WTC11 (cell line): ENCODE measurements around the gene FLT3LG. TPM values are rescaled to one million over a fixed set of nuclear protein-coding genes. Genes with fewer than 3 reads are reported as not detected.
A peak's percentile ranks its signal among the peaks of the same experiment; 100 is the strongest.

ENCODE experiments used
- ATAC-seq: fragments of 200-7000 bp; cut with Tn5 transposase; 2 replicates; pipeline ENCODE4 v1.10.0; 2021; ENCODE audit warnings: mild to moderate bottlenecking, moderate library complexity
- CTCF ChIA-PET: fragments of 300-600 bp; sonication (Branson Sonifier 250); formaldehyde crosslinking; loops from one replicate; lab custom pipeline; 2021; ENCODE audit warnings: antibody characterized with exemption; lab: Charles Lee
- POLR2A ChIA-PET: fragments of 350-600 bp; sonication (Branson Sonifier 250); formaldehyde crosslinking; loops from one replicate; lab custom pipeline; 2021; ENCODE audit warnings: antibody characterized with exemption; lab: Charles Lee
- DNase-seq: peaks from one replicate; pipeline ENCODE4 v3.0.0; 2021; ENCODE audit warnings: low spot score
- H3K27ac Mint-ChIP-seq: 2 replicates; pipeline ENCODE4 v1.8.0; 2021; ENCODE audit warnings: mixed read lengths
- H3K27me3 Mint-ChIP-seq: 2 replicates; pipeline ENCODE4 v1.8.0; 2021; ENCODE audit warnings: low read depth, mild to moderate bottlenecking, moderate library complexity, mixed read lengths
- H3K36me3 Mint-ChIP-seq: 2 replicates; pipeline ENCODE4 v1.8.0; 2021; ENCODE audit warnings: mixed read lengths
- H3K4me1 Mint-ChIP-seq: 2 replicates; pipeline ENCODE4 v1.8.0; 2022; ENCODE audit warnings: mixed read lengths
- H3K4me3 Mint-ChIP-seq: 2 replicates; pipeline ENCODE4 v1.8.0; 2021; ENCODE audit warnings: mild to moderate bottlenecking, moderate library complexity, mixed read lengths
- H3K9me3 Mint-ChIP-seq: 2 replicates; pipeline ENCODE4 v1.8.0; 2021; ENCODE audit warnings: mixed read lengths
- CBFB ChIP-seq: sonication (generic); formaldehyde crosslinking; IDR thresholded peaks from 2 replicates; pipeline ENCODE4 v1.8.1; 2022; ENCODE audit warnings: mild to moderate bottlenecking, low read depth, missing genetic modification reagents
- CREB1 ChIP-seq: sonication (generic); formaldehyde crosslinking; IDR thresholded peaks from 2 replicates; pipeline ENCODE4 v1.8.0; 2023; ENCODE audit warnings: mild to moderate bottlenecking, missing genetic modification reagents
- CTCF ChIP-seq: fragments of 200-600 bp; IDR thresholded peaks from 2 replicates; pipeline ENCODE4 v1.8.0; 2022; ENCODE audit warnings: antibody characterized with exemption
- ELF4 ChIP-seq: sonication (generic); formaldehyde crosslinking; IDR thresholded peaks from 2 replicates; pipeline ENCODE4 v1.8.1; 2022; ENCODE audit warnings: low read depth, mild to moderate bottlenecking, moderate library complexity, missing genetic modification reagents
- FOXK1 ChIP-seq: sonication (generic); formaldehyde crosslinking; IDR thresholded peaks from 2 replicates; pipeline ENCODE4 v1.8.0; 2022; ENCODE audit warnings: mild to moderate bottlenecking, moderate library complexity, missing genetic modification reagents
- GTF2I ChIP-seq: fragments of 250-450 bp; sonication (Bioruptor Pico); conservative IDR thresholded peaks from 2 replicates; pipeline ENCODE4 v1.4.0; 2021; ENCODE audit warnings: mild to moderate bottlenecking
- IRF2 ChIP-seq: sonication (generic); formaldehyde crosslinking; IDR thresholded peaks from 2 replicates; pipeline ENCODE4 v1.8.0; 2022; ENCODE audit warnings: low read depth, missing genetic modification reagents, borderline replicate concordance
- KAT7 ChIP-seq: sonication (generic); formaldehyde crosslinking; IDR thresholded peaks from 2 replicates; pipeline ENCODE4 v1.8.1; 2023; ENCODE audit warnings: missing genetic modification reagents, mild to moderate bottlenecking, borderline replicate concordance
- NFE2L1 ChIP-seq: sonication (generic); formaldehyde crosslinking; IDR thresholded peaks from 2 replicates; pipeline ENCODE4 v1.8.1; 2023; ENCODE audit warnings: missing genetic modification reagents
- OVOL2 ChIP-seq: fragments of 250-450 bp; sonication (Bioruptor Pico); IDR thresholded peaks from 2 replicates; pipeline ENCODE4 v1.9.0; 2021; ENCODE audit warnings: mild to moderate bottlenecking, borderline replicate concordance
- RELA ChIP-seq: sonication (generic); formaldehyde crosslinking; IDR thresholded peaks from 2 replicates; pipeline ENCODE4 v1.8.1; 2022; ENCODE audit warnings: missing genetic modification reagents, mild to moderate bottlenecking, borderline replicate concordance
- RORB ChIP-seq: fragments of 250-450 bp; sonication (Bioruptor Pico); IDR thresholded peaks from 2 replicates; pipeline ENCODE4 v1.9.0; 2021; ENCODE audit warnings: mild to moderate bottlenecking
- SMAD3 ChIP-seq: sonication (generic); formaldehyde crosslinking; IDR thresholded peaks from 2 replicates; pipeline ENCODE4 v1.8.0; 2022; ENCODE audit warnings: missing genetic modification reagents, mild to moderate bottlenecking, borderline replicate concordance
- TCF7 ChIP-seq: sonication (generic); formaldehyde crosslinking; IDR thresholded peaks from 2 replicates; pipeline ENCODE4 v1.8.0; 2022; ENCODE audit warnings: mild to moderate bottlenecking, low read depth, missing genetic modification reagents, moderate library complexity
- TEAD1 ChIP-seq: sonication (generic); formaldehyde crosslinking; IDR thresholded peaks from 2 replicates; pipeline ENCODE4 v1.8.0; 2022; ENCODE audit warnings: mild to moderate bottlenecking, missing genetic modification reagents
- USF1 ChIP-seq: sonication (generic); formaldehyde crosslinking; IDR thresholded peaks from 2 replicates; pipeline ENCODE4 v1.8.0; 2022; ENCODE audit warnings: mild to moderate bottlenecking, missing genetic modification reagents
- ZSCAN18 ChIP-seq: fragments of 250-450 bp; sonication (Bioruptor Pico); IDR thresholded peaks from 2 replicates; pipeline ENCODE4 v2.1.2; 2022; ENCODE audit warnings: mild to moderate bottlenecking, moderate library complexity
- total RNA-seq: library from RNA; stranded (reverse); gene quantifications from 3 replicates; pipeline ENCODE4 v1.2.3, GENCODE V29; 2021
- TF ChIP-seq, protein P1 (sequence below): sonication (generic); formaldehyde crosslinking; IDR thresholded peaks from 2 replicates; pipeline ENCODE4 v1.8.1; 2023; ENCODE audit warnings: mild to moderate bottlenecking, missing genetic modification reagents
- TF ChIP-seq, protein P2 (sequence below): sonication (generic); formaldehyde crosslinking; IDR thresholded peaks from 2 replicates; pipeline ENCODE4 v1.8.1; 2022; ENCODE audit warnings: missing genetic modification reagents, borderline replicate concordance
- TF ChIP-seq, protein P3 (sequence below): fragments of 250-450 bp; sonication (Bioruptor Pico); IDR thresholded peaks from 2 replicates; pipeline ENCODE4 v1.9.0; 2021; ENCODE audit warnings: mild to moderate bottlenecking

Gene FLT3LG
- total RNA-seq, 1 experiment from 2014 or later = 2.9 TPM

DNA sequence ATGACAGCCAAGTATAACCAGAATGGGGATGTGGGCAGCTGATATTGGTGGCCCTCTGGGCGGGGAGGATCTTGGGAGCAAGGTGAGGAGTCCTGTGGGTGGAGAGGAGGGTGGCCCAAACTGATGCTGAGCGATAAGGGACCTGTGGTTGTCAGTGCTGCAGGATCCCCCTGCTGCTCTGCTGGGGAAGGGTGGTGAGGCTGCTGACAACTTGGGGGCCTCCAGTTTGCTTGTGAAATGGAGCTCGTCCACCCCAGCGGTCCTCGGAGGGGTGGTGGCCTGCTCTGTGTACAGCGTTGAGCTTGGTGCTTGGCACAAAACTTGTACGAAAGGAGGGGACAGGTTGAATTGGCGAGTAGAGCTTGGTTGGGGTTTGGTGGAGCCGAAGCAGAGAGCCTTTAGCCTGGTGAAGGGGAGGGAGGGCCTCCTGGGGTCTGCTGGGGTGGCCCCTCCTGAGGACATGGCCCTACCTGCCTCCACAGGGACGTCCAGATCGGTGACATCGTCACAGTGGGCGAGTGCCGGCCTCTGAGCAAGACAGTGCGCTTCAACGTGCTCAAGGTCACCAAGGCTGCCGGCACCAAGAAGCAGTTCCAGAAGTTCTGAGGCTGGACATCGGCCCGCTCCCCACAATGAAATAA, 25.1 kb downstream of the FLT3LG start:
- H3K4me1 Mint-ChIP-seq = peaks cover 46% of the 10 kb centered on the region
- no peak for ATAC-seq
- peak overlapping the region; percentile 93 for H3K27ac Mint-ChIP-seq
- peaks cover 31% of the 10 kb centered on the region for H3K36me3 Mint-ChIP-seq
- CTCF ChIA-PET = interaction anchor here (1.2 kb wide), 1 partner anchor 47 kb away, joined by 5 read pairs; no protein-coding TSS in a partner anchor
- H3K9me3 Mint-ChIP-seq = no peaks in the 10 kb centered on the region
- TF ChIP-seq, protein P1, sequence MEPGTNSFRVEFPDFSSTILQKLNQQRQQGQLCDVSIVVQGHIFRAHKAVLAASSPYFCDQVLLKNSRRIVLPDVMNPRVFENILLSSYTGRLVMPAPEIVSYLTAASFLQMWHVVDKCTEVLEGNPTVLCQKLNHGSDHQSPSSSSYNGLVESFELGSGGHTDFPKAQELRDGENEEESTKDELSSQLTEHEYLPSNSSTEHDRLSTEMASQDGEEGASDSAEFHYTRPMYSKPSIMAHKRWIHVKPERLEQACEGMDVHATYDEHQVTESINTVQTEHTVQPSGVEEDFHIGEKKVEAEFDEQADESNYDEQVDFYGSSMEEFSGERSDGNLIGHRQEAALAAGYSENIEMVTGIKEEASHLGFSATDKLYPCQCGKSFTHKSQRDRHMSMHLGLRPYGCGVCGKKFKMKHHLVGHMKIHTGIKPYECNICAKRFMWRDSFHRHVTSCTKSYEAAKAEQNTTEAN (CRISPR knock-in tag) = no peak
- TF ChIP-seq ELF4 (CRISPR knock-in tag) (no peak), CBFB (CRISPR knock-in tag) (no peak)
- no peaks in the 10 kb centered on the region for H3K27me3 Mint-ChIP-seq
- H3K4me3 Mint-ChIP-seq = peak overlapping the region; percentile 97
- no peak for DNase-seq
- POLR2A ChIA-PET = interaction anchor here (1.1 kb wide), 1 partner anchor 31 kb away, joined by 3 read pairs; no protein-coding TSS in a partner anchor

DNA sequence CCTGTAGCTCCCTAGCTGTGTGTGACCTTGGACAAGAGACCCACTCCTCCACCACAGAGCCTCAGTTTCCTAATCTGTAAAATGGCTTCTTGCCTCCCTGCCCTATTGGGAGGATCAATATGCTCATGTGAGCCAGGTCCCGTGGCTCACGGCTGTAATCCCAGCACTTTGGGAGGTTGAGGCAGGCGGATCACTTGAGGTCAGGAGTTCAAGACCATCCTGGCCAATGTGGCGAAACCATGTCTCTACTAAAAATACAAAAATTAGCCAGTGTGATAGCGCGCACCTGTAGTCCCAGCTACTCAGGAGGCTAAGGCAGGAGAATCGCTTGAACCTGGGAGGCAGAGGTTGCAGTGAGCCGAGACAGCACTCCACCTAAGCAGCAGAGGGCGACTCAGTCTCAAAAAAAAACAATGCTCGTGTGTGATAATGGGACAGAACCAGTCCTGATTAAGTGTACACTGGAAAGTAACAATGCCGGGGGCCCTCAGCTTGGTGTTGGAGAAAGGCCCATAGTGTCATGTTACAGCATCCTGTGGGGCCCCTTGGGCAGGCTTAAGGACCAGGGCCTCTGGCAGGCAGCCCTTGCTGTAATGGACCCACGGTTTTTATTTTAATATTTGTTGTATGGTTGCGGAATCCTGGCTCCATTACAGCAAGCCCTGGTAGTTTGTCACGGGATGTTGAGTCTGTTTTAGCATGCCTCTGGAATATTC, 29.0 kb downstream of the FLT3LG start:
- H3K27me3 Mint-ChIP-seq = no peaks in the 10 kb centered on the region; the same call in 1 of the 2 replicates
- peaks cover 31% of the 10 kb centered on the region for H3K4me1 Mint-ChIP-seq
- H3K4me3 Mint-ChIP-seq = no peak overlapping the region
- H3K27ac Mint-ChIP-seq = no peak overlapping the region
- ChIA-PET POLR2A (interaction anchor here (1.0 to 1.4 kb wide), 3 partner anchors 43 to 347 kb away, joined by 3 to 5 read pairs (median 3); partner anchors contain the start of gene NOSIP), CTCF (interaction anchor here (0.5 to 2.4 kb wide), 9 partner anchors 24 to 173 kb away, joined by 3 to 20 read pairs (median 5); partner anchors contain the start of gene PRMT1)
- no peak for ATAC-seq
- H3K36me3 Mint-ChIP-seq = peaks cover 14% of the 10 kb centered on the region
- TF ChIP-seq CTCF (peak; percentile 29; the same call in 1 of the 2 replicates), ZSCAN18 (CRISPR knock-in tag) (no peak)
- no peak for DNase-seq
- H3K9me3 Mint-ChIP-seq = no peaks in the 10 kb centered on the region

- peaks cover 8% of the 10 kb centered on the region for H3K36me3 Mint-ChIP-seq
- DNase-seq = no peak
Observed at GRCh38 chr19:49503582-49503962, 29.6 kb downstream of the FLT3LG start.

More at GRCh38 chr19:49503582-49503962, 29.6 kb downstream of the FLT3LG start:
- TF ChIP-seq CREB1 (no peak), KAT7 (no peak), RORB (CRISPR knock-in tag) (no peak), SMAD3 (no peak), FOXK1 (CRISPR knock-in tag) (no peak), RELA (CRISPR knock-in tag) (no peak), TEAD1 (CRISPR knock-in tag) (no peak), OVOL2 (CRISPR knock-in tag) (no peak), USF1 (no peak), GTF2I (CRISPR knock-in tag) (no peak), NFE2L1 (CRISPR knock-in tag) (no peak), TCF7 (CRISPR knock-in tag) (no peak), IRF2 (CRISPR knock-in tag) (no peak)
- TF ChIP-seq, protein P2, sequence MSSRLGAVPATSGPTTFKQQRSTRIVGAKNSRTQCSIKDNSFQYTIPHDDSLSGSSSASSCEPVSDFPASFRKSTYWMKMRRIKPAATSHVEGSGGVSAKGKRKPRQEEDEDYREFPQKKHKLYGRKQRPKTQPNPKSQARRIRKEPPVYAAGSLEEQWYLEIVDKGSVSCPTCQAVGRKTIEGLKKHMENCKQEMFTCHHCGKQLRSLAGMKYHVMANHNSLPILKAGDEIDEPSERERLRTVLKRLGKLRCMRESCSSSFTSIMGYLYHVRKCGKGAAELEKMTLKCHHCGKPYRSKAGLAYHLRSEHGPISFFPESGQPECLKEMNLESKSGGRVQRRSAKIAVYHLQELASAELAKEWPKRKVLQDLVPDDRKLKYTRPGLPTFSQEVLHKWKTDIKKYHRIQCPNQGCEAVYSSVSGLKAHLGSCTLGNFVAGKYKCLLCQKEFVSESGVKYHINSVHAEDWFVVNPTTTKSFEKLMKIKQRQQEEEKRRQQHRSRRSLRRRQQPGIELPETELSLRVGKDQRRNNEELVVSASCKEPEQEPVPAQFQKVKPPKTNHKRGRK = no peak
- TF ChIP-seq, protein P3, sequence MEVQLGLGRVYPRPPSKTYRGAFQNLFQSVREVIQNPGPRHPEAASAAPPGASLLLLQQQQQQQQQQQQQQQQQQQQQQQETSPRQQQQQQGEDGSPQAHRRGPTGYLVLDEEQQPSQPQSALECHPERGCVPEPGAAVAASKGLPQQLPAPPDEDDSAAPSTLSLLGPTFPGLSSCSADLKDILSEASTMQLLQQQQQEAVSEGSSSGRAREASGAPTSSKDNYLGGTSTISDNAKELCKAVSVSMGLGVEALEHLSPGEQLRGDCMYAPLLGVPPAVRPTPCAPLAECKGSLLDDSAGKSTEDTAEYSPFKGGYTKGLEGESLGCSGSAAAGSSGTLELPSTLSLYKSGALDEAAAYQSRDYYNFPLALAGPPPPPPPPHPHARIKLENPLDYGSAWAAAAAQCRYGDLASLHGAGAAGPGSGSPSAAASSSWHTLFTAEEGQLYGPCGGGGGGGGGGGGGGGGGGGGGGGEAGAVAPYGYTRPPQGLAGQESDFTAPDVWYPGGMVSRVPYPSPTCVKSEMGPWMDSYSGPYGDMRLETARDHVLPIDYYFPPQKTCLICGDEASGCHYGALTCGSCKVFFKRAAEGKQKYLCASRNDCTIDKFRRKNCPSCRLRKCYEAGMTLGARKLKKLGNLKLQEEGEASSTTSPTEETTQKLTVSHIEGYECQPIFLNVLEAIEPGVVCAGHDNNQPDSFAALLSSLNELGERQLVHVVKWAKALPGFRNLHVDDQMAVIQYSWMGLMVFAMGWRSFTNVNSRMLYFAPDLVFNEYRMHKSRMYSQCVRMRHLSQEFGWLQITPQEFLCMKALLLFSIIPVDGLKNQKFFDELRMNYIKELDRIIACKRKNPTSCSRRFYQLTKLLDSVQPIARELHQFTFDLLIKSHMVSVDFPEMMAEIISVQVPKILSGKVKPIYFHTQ (CRISPR knock-in tag) = no peak
- Mint-ChIP-seq H3K27ac (no peak overlapping the region), H3K4me3 (no peak overlapping the region), H3K4me1 (peaks cover 26% of the 10 kb centered on the region), H3K27me3 (no peaks in the 10 kb centered on the region; the same call in 1 of the 2 replicates), H3K9me3 (no peaks in the 10 kb centered on the region)
- ATAC-seq = no peak
- POLR2A ChIA-PET = interaction anchor here (1.0 to 1.4 kb wide), 3 partner anchors 42 to 348 kb away, joined by 3 to 5 read pairs (median 3); partner anchors contain the start of gene NOSIP
- CTCF ChIA-PET = interaction anchor here (1.1 to 2.4 kb wide), 5 partner anchors 27 to 173 kb away, joined by 5 to 20 read pairs (median 5); partner anchors contain the start of gene PRMT1
